ENCODE results near the gene KNDC1.

The KNDC1 gene

DNA sequence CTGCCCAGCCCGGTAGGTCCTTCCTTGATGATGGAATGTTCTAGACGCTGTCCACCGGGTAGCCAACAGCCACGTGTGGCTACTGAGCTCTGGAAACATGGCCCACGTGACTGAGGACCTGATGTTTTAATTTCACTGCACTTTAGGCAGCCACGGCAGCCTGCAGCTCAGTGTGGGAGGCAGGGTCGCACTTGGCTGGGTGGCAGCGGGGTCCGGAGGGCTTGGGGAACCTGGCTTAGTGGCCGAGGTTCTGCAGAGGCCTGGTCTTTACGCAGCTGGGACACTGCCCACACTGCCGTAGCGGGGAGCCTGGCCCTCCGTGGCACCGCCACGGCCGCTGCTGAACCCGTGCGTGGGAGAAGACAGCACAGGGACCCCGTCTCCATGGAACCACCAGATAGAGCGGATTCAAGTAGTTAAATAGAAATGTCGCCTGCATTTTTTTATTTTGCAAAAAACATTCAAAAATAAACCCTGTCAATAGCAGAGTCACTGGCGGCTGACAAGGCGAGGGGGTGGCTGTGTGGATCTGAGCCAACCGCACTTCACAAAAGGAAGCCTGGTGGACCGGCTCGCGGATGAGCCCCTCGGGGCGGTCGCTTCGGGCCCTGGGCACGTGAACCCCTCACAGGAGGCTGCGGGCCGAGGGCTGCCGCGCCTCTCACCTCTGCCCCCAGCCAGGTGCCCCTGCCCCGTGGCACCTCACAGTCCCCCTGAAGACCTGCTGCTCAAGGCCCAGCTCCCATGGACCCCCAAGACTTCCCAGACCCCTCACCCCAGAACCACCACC lies 44.4 kb downstream of the KNDC1 start:
- no peak overlapping the region for H3K9ac ChIP-seq (ENCODE audit: low read length in 5 of 5)
- H3K9me3 ChIP-seq (ENCODE audit: control insufficient read depth in 5 of 5, low read length in 5 of 5): peaks cover 0 to 3% (median 0%) of the 10 kb centered on the region in 5 donors
- no peak overlapping the region for H3K27ac ChIP-seq (ENCODE audit: low read depth, low read length)
- H3K36me3 ChIP-seq (ENCODE audit: control insufficient read depth in 5 of 5, insufficient read depth in 5 of 5, low read length in 5 of 5): no peaks in the 10 kb centered on the region
- no peaks in the 10 kb centered on the region for H3K4me1 ChIP-seq (ENCODE audit: control insufficient read depth in 5 of 5, insufficient read depth in 5 of 5, low read length in 5 of 5)
- H3K27me3 ChIP-seq (ENCODE audit: control insufficient read depth in 5 of 5, insufficient read depth in 4 of 5, low read length in 5 of 5): peaks cover 0 to 8% (median 4%) of the 10 kb centered on the region in 5 donors
- H3K4me3 ChIP-seq (ENCODE audit: low read depth in 1 of 5, low read length in 5 of 5): no peak overlapping the region

DNA sequence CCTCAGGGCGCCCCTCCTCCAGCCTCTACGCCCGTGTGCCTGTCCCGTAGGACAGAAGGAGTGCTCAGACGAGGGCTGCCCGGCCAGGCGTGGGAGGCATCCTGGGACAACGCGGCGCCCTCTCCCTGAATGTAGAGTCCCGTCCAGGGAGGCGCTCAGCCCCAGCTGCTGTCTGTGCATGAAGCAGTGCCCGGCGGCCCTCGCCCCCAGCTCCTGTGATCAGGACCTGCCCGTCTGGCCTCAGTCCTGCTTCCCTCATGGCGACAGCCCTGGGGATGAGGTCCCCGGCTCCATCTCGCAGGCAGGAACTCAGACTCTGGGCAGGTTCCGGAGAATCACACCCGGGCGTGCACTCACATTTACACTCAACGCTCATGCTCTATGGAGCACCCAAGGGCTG lies 45.1 kb downstream of the KNDC1 start:
- Histone ChIP-seq H3K9ac (ENCODE audit: low read length in 5 of 5) (no peak overlapping the region), H3K36me3 (ENCODE audit: control insufficient read depth in 5 of 5, insufficient read depth in 5 of 5, low read length in 5 of 5) (no peaks in the 10 kb centered on the region), H3K9me3 (ENCODE audit: control insufficient read depth in 5 of 5, low read length in 5 of 5) (peaks cover 0 to 3% (median 0%) of the 10 kb centered on the region in 5 donors), H3K27ac (ENCODE audit: low read depth, low read length) (no peak overlapping the region), H3K4me3 (ENCODE audit: low read depth in 1 of 5, low read length in 5 of 5) (no peak overlapping the region), H3K27me3 (ENCODE audit: control insufficient read depth in 5 of 5, insufficient read depth in 4 of 5, low read length in 5 of 5) (peaks cover 0 to 4% (median 0%) of the 10 kb centered on the region in 5 donors), H3K4me1 (ENCODE audit: control insufficient read depth in 5 of 5, insufficient read depth in 5 of 5, low read length in 5 of 5) (no peaks in the 10 kb centered on the region)

DNA sequence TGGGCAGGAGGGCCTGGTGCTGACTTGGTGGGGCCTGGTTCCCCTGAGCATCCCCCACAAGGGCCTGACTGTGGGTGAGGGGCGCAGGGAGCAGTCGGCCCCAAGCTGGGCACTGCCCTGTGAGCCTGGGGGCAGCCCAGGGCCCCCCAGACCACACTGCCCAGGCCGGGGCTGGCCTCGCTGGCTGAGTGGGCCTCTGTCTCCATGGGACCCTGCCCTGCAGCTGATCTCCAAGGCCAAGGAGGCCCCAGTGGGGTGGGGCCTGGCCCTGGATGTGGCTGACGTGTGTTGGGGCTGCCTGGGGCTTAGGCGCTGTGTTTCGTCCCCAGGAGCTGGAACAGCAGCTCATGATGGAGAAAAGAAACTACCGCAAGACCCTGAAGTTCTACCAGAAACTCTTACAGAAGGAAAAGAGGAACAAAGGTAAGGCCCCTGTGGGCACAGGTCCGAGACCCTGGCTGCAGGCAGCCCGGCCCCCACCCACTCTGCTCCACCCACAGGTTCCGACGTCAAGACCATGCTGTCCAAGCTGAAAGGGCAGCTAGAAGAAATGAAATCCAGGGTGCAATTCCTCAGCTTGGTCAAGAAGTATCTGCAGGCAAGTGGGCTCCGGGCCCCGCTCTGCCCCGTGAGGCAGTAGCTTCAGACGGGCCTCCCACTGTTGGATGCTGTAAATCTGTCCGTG lies 46.5 kb downstream of the KNDC1 start:
- Histone ChIP-seq H3K27ac (ENCODE audit: low read depth, low read length) (no peak overlapping the region), H3K4me1 (ENCODE audit: control insufficient read depth in 5 of 5, insufficient read depth in 5 of 5, low read length in 5 of 5) (no peaks in the 10 kb centered on the region), H3K36me3 (ENCODE audit: control insufficient read depth in 5 of 5, insufficient read depth in 5 of 5, low read length in 5 of 5) (no peaks in the 10 kb centered on the region), H3K4me3 (ENCODE audit: low read depth in 1 of 5, low read length in 5 of 5) (no peak overlapping the region), H3K27me3 (ENCODE audit: control insufficient read depth in 5 of 5, insufficient read depth in 4 of 5, low read length in 5 of 5) (peaks cover 0 to 6% (median 4%) of the 10 kb centered on the region in 5 donors), H3K9ac (ENCODE audit: low read length in 5 of 5) (no peak overlapping the region), H3K9me3 (ENCODE audit: control insufficient read depth in 5 of 5, low read length in 5 of 5) (peaks cover 0 to 3% (median 0%) of the 10 kb centered on the region in 5 donors)

DNA sequence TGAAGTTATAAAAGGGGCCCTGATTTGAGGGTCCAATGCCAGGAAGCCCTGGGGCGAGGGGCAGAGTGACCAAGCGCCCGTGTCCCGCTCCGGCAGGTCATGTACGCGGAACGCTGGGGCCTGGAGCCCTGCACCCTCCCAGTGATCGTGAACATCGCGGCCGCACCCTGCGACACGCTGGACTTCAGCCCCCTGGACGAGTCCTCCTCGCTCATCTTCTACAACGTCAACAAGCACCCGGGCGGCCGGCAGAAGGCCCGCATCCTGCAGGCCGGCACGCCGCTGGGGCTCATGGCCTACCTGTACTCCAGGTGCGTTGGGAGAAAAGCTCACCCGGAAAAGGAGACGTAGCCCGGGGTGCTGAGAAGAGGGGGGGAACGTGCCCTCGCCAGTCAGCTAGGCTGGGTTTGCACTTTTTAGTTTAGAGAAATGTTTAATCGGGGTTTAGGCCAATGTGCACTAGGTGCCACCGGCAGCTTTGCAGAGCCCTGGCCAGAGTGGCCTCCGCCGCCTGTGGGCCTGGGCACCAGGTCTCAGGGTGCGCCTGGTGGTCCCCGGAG lies 47.1 kb downstream of the KNDC1 start:
- no peak overlapping the region for H3K9ac ChIP-seq (ENCODE audit: low read length in 5 of 5)
- H3K27me3 ChIP-seq (ENCODE audit: control insufficient read depth in 5 of 5, insufficient read depth in 4 of 5, low read length in 5 of 5): peaks cover 0 to 9% (median 4%) of the 10 kb centered on the region in 5 donors
- H3K4me3 ChIP-seq (ENCODE audit: low read depth in 1 of 5, low read length in 5 of 5): no peak overlapping the region
- peaks cover 0 to 3% (median 0%) of the 10 kb centered on the region in 5 donors for H3K9me3 ChIP-seq (ENCODE audit: control insufficient read depth in 5 of 5, low read length in 5 of 5)
- no peaks in the 10 kb centered on the region for H3K36me3 ChIP-seq (ENCODE audit: control insufficient read depth in 5 of 5, insufficient read depth in 5 of 5, low read length in 5 of 5)
- H3K27ac ChIP-seq (ENCODE audit: low read depth, low read length): no peak overlapping the region
- no peaks in the 10 kb centered on the region for H3K4me1 ChIP-seq (ENCODE audit: control insufficient read depth in 5 of 5, insufficient read depth in 5 of 5, low read length in 5 of 5)

DNA sequence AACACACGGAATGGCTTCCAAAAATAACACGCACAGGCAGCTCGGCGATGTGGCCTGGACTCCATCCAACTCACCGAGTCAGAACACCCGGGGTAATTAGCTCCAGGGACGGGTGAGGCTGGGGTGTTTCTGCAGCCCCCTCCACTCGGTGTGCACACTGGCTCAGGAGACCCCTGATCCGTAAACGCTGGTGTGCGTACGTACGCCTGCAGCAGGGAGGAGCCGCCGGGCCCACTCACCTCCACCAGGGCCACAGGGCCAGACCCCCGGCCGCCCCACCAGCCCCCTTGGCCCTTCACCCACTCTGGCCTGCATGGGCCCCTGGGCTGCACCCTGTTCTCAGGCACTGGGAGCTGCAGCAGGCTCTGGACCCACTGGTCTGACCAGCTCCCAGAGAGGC lies 47.6 kb downstream of the KNDC1 start:
- peaks cover 0 to 3% (median 0%) of the 10 kb centered on the region in 5 donors for H3K9me3 ChIP-seq (ENCODE audit: control insufficient read depth in 5 of 5, low read length in 5 of 5)
- H3K27me3 ChIP-seq (ENCODE audit: control insufficient read depth in 5 of 5, insufficient read depth in 4 of 5, low read length in 5 of 5): peaks cover 0 to 9% (median 4%) of the 10 kb centered on the region in 5 donors
- H3K4me3 ChIP-seq (ENCODE audit: low read depth in 1 of 5, low read length in 5 of 5): no peak overlapping the region
- no peaks in the 10 kb centered on the region for H3K36me3 ChIP-seq (ENCODE audit: control insufficient read depth in 5 of 5, insufficient read depth in 5 of 5, low read length in 5 of 5)
- no peak overlapping the region for H3K9ac ChIP-seq (ENCODE audit: low read length in 5 of 5)
- H3K4me1 ChIP-seq (ENCODE audit: control insufficient read depth in 5 of 5, insufficient read depth in 5 of 5, low read length in 5 of 5): no peaks in the 10 kb centered on the region
- no peak overlapping the region for H3K27ac ChIP-seq (ENCODE audit: low read depth, low read length)

DNA sequence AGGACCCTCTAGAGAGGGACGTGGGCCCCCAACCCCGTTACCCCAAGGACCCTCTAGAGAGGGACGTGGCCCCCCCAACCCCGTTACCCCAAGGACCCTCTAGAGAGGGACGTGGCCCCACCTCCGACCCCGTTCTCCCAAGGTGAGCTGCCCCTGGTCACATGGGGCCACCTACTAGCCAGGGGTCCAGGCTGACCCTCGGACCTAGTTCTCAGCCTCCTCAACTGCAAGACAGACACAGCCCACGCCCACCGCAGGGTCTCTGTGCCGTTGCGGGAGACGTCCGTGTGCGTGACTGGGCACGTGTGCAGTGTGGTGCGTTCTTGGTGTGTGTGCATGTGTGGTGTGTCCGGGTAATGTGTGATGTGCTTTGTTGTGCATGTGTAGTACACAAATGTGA lies 48.4 kb downstream of the KNDC1 start:
- Histone ChIP-seq H3K27ac (ENCODE audit: low read depth, low read length) (no peak overlapping the region), H3K4me1 (ENCODE audit: control insufficient read depth in 5 of 5, insufficient read depth in 5 of 5, low read length in 5 of 5) (no peaks in the 10 kb centered on the region), H3K27me3 (ENCODE audit: control insufficient read depth in 5 of 5, insufficient read depth in 4 of 5, low read length in 5 of 5) (peaks cover 3 to 9% (median 4%) of the 10 kb centered on the region in 5 donors), H3K9me3 (ENCODE audit: control insufficient read depth in 5 of 5, low read length in 5 of 5) (peaks cover 0 to 3% (median 0%) of the 10 kb centered on the region in 5 donors), H3K9ac (ENCODE audit: low read length in 5 of 5) (no peak overlapping the region), H3K36me3 (ENCODE audit: control insufficient read depth in 5 of 5, insufficient read depth in 5 of 5, low read length in 5 of 5) (no peaks in the 10 kb centered on the region), H3K4me3 (ENCODE audit: low read depth in 1 of 5, low read length in 5 of 5) (no peak overlapping the region)

DNA sequence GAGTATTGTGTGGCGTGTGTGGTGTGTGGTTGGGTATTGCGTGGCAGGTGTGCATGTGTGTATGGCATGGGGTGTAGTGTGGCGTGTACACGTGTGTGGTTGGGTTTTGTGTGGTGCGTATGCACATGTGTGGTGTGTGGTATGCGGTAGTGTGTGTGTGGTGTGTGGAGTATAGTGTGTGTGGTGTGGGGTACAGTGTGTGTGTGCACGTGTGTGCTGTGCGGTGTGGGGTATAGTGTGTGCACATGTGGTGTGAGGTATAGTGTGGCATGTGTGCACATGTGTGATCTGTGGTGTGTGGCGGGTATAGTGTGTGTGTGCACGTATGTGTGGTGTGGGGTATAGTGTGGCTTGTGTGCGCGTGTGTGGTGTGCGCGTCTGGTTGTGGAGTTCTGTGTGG lies 49.1 kb downstream of the KNDC1 start:
- H3K9me3 ChIP-seq (ENCODE audit: control insufficient read depth in 5 of 5, low read length in 5 of 5): peaks cover 0 to 3% (median 0%) of the 10 kb centered on the region in 5 donors
- no peak overlapping the region for H3K27ac ChIP-seq (ENCODE audit: low read depth, low read length)
- no peak overlapping the region for H3K9ac ChIP-seq (ENCODE audit: low read length in 5 of 5)
- H3K27me3 ChIP-seq (ENCODE audit: control insufficient read depth in 5 of 5, insufficient read depth in 4 of 5, low read length in 5 of 5): peaks cover 3 to 14% (median 6%) of the 10 kb centered on the region in 5 donors
- no peak overlapping the region for H3K4me3 ChIP-seq (ENCODE audit: low read depth in 1 of 5, low read length in 5 of 5)
- H3K4me1 ChIP-seq (ENCODE audit: control insufficient read depth in 5 of 5, insufficient read depth in 5 of 5, low read length in 5 of 5): no peaks in the 10 kb centered on the region
- H3K36me3 ChIP-seq (ENCODE audit: control insufficient read depth in 5 of 5, insufficient read depth in 5 of 5, low read length in 5 of 5): no peaks in the 10 kb centered on the region

DNA sequence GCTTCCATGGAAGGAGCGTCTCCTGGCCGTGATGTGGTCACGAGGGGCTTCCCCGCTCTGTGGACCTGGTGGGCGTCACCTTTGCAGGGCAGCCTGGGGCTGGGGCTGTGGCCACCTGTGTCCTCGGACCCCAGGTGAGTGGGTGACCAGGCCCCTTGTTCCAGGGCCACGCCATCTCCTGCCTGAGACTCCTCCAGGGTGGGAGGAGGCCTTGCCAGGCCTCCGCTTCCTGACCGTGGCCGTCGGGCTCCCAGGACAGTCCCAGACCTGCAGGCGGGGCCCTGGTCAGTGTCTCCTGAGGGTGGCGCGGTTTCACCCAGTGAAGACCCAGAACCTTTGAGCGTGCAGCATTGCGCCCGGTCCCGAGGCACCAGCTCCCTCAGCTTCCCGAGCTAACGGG lies 49.6 kb downstream of the KNDC1 start:
- no peaks in the 10 kb centered on the region for H3K4me1 ChIP-seq (ENCODE audit: control insufficient read depth in 5 of 5, insufficient read depth in 5 of 5, low read length in 5 of 5)
- no peak overlapping the region for H3K9ac ChIP-seq (ENCODE audit: low read length in 5 of 5)
- H3K36me3 ChIP-seq (ENCODE audit: control insufficient read depth in 5 of 5, insufficient read depth in 5 of 5, low read length in 5 of 5): no peaks in the 10 kb centered on the region
- H3K4me3 ChIP-seq (ENCODE audit: low read depth in 1 of 5, low read length in 5 of 5): no peak overlapping the region
- peaks cover 5 to 17% (median 9%) of the 10 kb centered on the region in 5 donors for H3K27me3 ChIP-seq (ENCODE audit: control insufficient read depth in 5 of 5, insufficient read depth in 4 of 5, low read length in 5 of 5)
- H3K9me3 ChIP-seq (ENCODE audit: control insufficient read depth in 5 of 5, low read length in 5 of 5): peaks cover 0 to 3% (median 0%) of the 10 kb centered on the region in 5 donors
- H3K27ac ChIP-seq (ENCODE audit: low read depth, low read length): no peak overlapping the region

DNA sequence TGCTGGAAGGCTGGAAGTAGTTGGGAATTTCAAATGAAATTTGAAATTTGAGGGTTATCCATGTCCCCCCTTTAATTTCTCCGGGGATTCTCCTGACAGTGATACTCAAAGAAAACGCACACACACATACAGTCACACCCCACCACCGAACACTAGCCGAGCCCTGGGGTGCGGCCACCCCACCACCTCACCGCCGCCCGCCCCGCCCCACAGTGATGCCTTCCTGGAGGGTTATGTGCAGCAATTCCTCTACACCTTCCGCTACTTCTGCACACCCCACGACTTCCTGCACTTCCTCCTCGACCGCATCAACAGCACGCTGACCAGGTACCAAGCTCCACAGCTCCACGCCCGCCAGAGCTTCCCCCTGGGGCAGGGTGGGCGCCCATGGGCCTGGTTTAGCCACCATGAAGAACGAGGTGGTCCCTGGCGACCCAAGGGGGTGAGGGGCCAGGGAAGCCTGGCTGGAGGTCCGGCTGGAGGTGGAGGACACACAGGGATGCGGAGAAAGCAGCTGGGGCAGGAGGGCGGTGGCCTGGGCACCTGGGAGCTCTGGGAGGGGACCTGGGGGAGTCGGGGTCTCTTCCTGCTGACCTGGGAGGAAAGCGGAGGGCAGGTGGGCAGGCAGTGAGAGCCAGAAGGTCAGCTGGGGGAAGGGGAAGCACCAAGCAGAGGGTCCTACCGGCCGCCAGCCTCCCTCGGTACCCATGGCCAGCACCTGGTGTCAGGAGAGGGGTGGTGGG lies 50.5 kb downstream of the KNDC1 start:
- Histone ChIP-seq H3K27ac (ENCODE audit: low read depth, low read length) (no peak overlapping the region), H3K9ac (ENCODE audit: low read length in 5 of 5) (no peak overlapping the region), H3K4me3 (ENCODE audit: low read depth in 1 of 5, low read length in 5 of 5) (no peak overlapping the region), H3K4me1 (ENCODE audit: control insufficient read depth in 5 of 5, insufficient read depth in 5 of 5, low read length in 5 of 5) (no peaks in the 10 kb centered on the region), H3K9me3 (ENCODE audit: control insufficient read depth in 5 of 5, low read length in 5 of 5) (peaks cover 0 to 3% (median 0%) of the 10 kb centered on the region in 5 donors), H3K36me3 (ENCODE audit: control insufficient read depth in 5 of 5, insufficient read depth in 5 of 5, low read length in 5 of 5) (no peaks in the 10 kb centered on the region), H3K27me3 (ENCODE audit: control insufficient read depth in 5 of 5, insufficient read depth in 4 of 5, low read length in 5 of 5) (peaks cover 7 to 23% (median 10%) of the 10 kb centered on the region in 5 donors)
